GM06990 (cell line): ENCODE measurements around the gene OR1I1.

ENCODE experiments used
- DNase-seq: peaks from one replicate; pipeline ENCODE4 v3.0.0-alpha.2; 2011; ENCODE audit not compliant: insufficient read length; ENCODE audit errors: extremely low read depth
- H3K27me3 ChIP-seq: replicated peaks from 2 replicates; pipeline ENCODE4 v1.6.0; 2011; ENCODE audit warnings: low read length; ENCODE audit not compliant: control insufficient read depth, insufficient read depth
- H3K36me3 ChIP-seq: 2 replicates; pipeline ENCODE4 v1.5.1; 2011; ENCODE audit warnings: low read length; ENCODE audit not compliant: control insufficient read depth, insufficient read depth
- H3K4me3 ChIP-seq: replicated peaks from 2 replicates; pipeline ENCODE4 v1.5.1; 2011; ENCODE audit warnings: low read depth, mild to moderate bottlenecking, control low read depth, low read length
- TF ChIP-seq, protein P1 (sequence below): IDR thresholded peaks from 2 replicates; pipeline ENCODE4 v1.5.1; 2011; ENCODE audit warnings: low read length, control low read depth, mild to moderate bottlenecking, inconsistent platforms; ENCODE audit not compliant: insufficient read depth, poor library complexity, severe bottlenecking

Gene OR1I1

DNA sequence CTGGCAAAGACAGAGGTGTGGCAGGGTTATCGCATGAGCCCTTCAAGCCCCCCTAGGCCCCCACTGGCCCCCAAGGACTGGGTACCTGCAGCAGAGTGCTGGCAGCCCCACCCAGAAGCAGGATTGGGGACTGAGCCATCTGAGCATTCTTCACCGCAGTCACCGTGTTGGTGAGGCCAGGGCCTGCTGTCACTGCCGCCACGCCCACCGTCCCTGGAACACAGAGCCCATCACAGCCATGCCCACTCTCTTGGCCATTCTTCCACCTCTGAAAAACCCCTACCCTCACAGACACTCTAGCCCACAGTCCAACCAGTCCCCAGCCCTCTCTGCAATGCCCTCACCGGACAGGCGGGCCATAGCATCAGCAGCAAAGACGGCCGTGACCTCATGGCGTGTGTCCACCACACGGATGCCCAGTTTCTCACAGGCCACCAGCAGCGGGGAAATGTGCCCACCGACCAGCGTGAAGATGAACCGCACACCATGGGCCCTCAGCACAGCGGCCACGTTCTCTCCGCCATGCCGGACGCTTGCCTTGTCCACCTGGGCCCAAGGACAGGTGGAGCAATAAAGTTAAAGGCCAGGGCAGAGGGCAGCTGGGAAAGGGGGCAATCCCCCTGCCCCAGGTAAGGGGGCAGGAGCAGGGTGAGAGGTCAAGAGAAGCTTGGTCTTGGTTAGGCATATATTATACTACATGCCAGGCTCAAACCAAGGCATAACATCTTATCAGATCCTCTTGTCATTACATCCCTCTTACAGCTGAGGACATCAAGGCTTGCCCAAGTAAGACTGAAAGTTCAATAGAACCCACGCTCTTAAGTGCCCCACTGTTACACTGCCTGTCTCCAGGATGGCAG lies 41.2 kb downstream of the OR1I1 start:
- no peak for DNase-seq
- Histone ChIP-seq H3K4me3 (no peak overlapping the region), H3K36me3 (peaks cover 10% of the 10 kb centered on the region), H3K27me3 (no peaks in the 10 kb centered on the region)
- TF ChIP-seq, protein P1, sequence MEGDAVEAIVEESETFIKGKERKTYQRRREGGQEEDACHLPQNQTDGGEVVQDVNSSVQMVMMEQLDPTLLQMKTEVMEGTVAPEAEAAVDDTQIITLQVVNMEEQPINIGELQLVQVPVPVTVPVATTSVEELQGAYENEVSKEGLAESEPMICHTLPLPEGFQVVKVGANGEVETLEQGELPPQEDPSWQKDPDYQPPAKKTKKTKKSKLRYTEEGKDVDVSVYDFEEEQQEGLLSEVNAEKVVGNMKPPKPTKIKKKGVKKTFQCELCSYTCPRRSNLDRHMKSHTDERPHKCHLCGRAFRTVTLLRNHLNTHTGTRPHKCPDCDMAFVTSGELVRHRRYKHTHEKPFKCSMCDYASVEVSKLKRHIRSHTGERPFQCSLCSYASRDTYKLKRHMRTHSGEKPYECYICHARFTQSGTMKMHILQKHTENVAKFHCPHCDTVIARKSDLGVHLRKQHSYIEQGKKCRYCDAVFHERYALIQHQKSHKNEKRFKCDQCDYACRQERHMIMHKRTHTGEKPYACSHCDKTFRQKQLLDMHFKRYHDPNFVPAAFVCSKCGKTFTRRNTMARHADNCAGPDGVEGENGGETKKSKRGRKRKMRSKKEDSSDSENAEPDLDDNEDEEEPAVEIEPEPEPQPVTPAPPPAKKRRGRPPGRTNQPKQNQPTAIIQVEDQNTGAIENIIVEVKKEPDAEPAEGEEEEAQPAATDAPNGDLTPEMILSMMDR = no peak

DNA sequence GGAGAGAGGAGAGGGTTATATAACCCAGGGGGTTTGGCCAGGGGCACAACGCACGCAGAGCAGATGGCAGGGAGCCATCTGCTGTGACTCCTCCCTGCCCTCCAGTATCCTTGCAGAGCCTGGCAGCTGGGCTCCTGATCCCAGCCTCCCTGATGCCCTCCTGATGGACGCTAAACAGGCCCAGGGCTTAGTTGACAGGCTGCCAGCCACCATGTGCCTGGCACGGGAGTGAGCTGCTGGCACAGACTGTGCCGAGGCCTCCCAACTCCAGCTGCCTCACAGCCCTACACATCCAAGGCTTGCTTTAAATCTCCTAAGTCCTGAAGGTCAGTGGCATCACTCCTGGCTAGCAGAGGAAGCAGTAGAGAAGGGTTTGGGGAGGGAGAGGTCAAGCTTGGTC lies 41.9 kb downstream of the OR1I1 start:
- TF ChIP-seq, protein P1 = no peak
- peaks cover 10% of the 10 kb centered on the region for H3K36me3 ChIP-seq
- H3K4me3 ChIP-seq = peak overlapping the region; percentile 75
- H3K27me3 ChIP-seq = no peaks in the 10 kb centered on the region
- no peak for DNase-seq

DNA sequence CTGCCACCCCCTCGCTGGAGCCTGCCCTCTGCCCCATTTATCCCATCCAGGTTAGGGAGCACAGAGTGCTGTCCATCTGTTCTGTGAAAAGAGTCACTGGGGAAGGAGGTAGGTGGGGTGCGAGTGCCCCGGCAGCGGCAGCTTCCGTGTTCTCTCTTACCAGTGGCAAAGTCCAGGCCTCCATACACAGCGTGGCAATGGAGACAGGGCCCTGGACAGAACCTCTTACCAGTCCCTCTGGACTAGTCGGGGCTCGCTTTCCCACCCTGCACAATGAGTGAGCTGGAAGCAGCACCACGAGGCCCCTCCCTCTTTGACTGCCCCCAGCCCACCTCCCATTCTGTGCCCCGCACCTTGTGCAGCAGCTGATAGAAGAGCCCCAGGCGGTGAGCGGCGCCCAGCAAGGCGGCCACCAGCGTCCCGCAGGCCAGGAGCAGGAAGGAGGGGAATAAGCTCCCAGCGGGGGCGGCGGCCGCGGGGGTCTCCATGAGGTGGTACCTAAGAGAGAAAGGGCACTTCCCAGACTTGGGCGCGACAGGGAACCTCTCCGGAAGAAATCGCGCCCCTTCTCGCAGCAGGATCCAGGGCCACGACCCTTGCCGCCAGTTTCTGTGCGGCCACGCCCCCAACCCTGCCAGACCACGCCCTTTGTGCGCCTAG lies 42.7 kb downstream of the OR1I1 start:
- DNase-seq = peak; percentile 35

DNA sequence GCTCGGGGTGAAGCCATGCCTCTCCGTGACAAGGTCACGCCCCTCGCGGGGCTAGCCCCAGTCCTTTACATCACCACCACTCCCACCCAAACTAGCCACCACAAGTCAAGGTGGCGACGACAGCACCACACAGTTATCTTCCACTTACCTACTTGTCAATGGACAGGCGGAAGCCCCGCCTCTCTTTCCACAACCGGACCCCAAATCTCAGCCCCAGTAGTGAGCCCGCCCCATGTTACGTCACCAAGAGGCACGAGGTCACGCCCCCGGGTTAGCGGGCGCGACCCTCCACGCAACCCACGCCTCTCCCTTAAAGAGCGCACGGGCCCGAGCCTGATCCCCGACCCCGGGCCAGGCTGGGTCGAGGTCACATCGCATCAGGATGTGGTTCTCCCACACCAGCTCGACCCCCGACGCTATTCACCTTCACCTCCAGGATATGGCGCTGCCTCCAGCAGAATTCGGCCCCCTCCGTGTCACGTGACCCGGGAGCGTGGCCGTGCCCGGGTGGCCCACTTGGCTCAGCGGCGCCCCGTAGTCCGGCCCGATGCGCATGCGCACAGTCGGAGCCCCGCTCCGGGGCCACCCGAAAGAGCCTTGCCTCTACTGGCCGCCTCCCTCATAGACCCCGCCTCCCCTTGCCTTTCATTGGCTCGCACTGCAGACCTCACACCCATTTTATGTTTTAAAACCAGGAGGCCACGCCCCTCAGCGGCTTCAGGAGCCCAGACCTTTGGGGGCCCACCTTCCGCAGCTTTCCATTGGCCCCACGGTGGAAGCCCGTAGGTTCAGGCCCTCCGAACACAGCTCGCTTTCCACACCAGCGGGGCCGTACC lies 43.4 kb downstream of the OR1I1 start:
- TF ChIP-seq, protein P1 = peak; percentile 16
- Histone ChIP-seq H3K4me3 (peak overlapping the region; percentile 75), H3K27me3 (no peaks in the 10 kb centered on the region), H3K36me3 (peaks cover 3% of the 10 kb centered on the region)
- DNase-seq = peak; percentile 98

More for the DNA sequence above, 42.7 kb downstream of the OR1I1 start:
- peak overlapping the region; percentile 75 for H3K4me3 ChIP-seq
- H3K36me3 ChIP-seq = peaks cover 6% of the 10 kb centered on the region
- TF ChIP-seq, protein P1 = no peak
- H3K27me3 ChIP-seq = no peaks in the 10 kb centered on the region

DNA sequence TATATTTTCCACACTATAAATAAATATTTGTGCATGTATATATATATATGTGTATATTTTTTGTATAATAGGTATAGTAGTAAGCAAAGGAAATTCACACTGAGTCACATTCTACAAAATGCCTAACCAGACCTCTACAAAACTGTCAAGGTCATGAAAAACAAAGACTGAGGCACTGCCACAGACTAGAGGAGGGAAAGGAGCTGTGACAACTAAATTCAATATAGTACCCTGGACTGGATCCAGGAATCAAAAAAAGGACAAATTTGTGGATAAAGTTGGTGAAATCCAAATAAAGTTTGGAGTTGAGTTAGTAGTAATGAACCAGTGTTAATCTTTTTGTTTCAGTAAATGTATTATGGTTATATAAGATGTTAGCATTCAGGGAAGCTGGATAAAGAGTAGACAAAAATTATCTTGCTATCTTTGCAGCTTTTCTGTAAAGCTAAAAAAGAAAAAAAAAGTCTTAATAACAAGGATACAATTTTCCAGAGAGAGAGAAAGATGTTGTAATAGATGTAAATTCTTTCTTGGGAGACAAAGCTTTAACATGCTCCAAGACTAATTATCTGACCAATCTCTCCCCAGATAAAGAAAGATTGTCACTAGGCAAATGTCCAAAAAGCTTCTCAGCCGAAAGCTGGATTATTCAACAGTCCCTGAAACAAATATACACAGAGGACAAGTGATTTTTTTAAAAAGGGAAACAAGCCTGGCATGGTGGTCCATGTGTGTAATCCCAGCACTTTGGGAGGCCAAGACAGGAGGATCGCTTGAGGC lies 44.3 kb downstream of the OR1I1 start:
- no peak for DNase-seq
- Histone ChIP-seq H3K36me3 (peaks cover 3% of the 10 kb centered on the region), H3K27me3 (no peaks in the 10 kb centered on the region), H3K4me3 (peak overlapping the region; percentile 75)
- TF ChIP-seq, protein P1 = no peak
